ENCODE results near the gene CISD3.
"Not testable (repeated sequence)": the region's sequence is repeated elsewhere in the genome, so short reads cannot be mapped to it uniquely, and the experiment has no call there.

CISD3 gene

GRCh38 chr17:38715216-38715943 is 14.8 kb upstream of the CISD3 start:
- DNase-seq (no peak), ATAC-seq (no peak)
- no peaks in the 10 kb centered on the region for H3K9me3 Mint-ChIP-seq
- peak overlapping the region; percentile 30 to 53 for H3K4me3 Mint-ChIP-seq
- no peaks in the 10 kb centered on the region for H3K27me3 Mint-ChIP-seq
- peak overlapping the region; percentile 21 to 93 for H3K27ac Mint-ChIP-seq
- H3K4me1 Mint-ChIP-seq: peaks cover 78% of the 10 kb centered on the region

- Mint-ChIP-seq H3K4me3 (no peak overlapping the region), H3K4me1 (peaks cover 78% of the 10 kb centered on the region), H3K27me3 (no peaks in the 10 kb centered on the region), H3K9me3 (no peaks in the 10 kb centered on the region), H3K27ac (no peak overlapping the region)
- ATAC-seq (no peak), DNase-seq (no peak)
Observed at GRCh38 chr17:38716368-38717005, 13.7 kb upstream of the CISD3 start.

- no peak overlapping the region for H3K4me3 Mint-ChIP-seq
- H3K9me3 Mint-ChIP-seq: no peaks in the 10 kb centered on the region
- ATAC-seq (no peak), DNase-seq (no peak)
- H3K27me3 Mint-ChIP-seq: no peaks in the 10 kb centered on the region
- peaks cover 72% of the 10 kb centered on the region for H3K4me1 Mint-ChIP-seq
- H3K27ac Mint-ChIP-seq: peak overlapping the region in 1 of 2 donors; percentile 44
Observed at GRCh38 chr17:38717139-38717745, 12.9 kb upstream of the CISD3 start.

- no peak overlapping the region for H3K27ac Mint-ChIP-seq
- H3K4me1 Mint-ChIP-seq: peaks cover 72% of the 10 kb centered on the region
- DNase-seq: no peak
- no peaks in the 10 kb centered on the region for H3K9me3 Mint-ChIP-seq
- H3K4me3 Mint-ChIP-seq: no peak overlapping the region
- no peak for ATAC-seq
- H3K27me3 Mint-ChIP-seq: no peaks in the 10 kb centered on the region
Observed at GRCh38 chr17:38719289-38719942, 10.7 kb upstream of the CISD3 start.

- H3K27me3 Mint-ChIP-seq: no peaks in the 10 kb centered on the region
- no peak overlapping the region for H3K4me3 Mint-ChIP-seq
- DNase-seq (no peak), ATAC-seq (peak; percentile 3)
- H3K27ac Mint-ChIP-seq: no peak overlapping the region
- no peaks in the 10 kb centered on the region for H3K9me3 Mint-ChIP-seq
- peaks cover 72% of the 10 kb centered on the region for H3K4me1 Mint-ChIP-seq
Observed at GRCh38 chr17:38719943-38720641, 10.0 kb upstream of the CISD3 start.

GRCh38 chr17:38720941-38721340 is 9.2 kb upstream of the CISD3 start:
- Mint-ChIP-seq H3K27ac (no peak overlapping the region), H3K27me3 (no peaks in the 10 kb centered on the region), H3K4me1 (peaks cover 72% of the 10 kb centered on the region), H3K4me3 (no peak overlapping the region), H3K9me3 (no peaks in the 10 kb centered on the region)
- DNase-seq (no peak), ATAC-seq (no peak)

GRCh38 chr17:38721802-38722201 is 8.3 kb upstream of the CISD3 start:
- DNase-seq: no peak
- Mint-ChIP-seq H3K9me3 (no peaks in the 10 kb centered on the region), H3K4me3 (no peak overlapping the region), H3K27me3 (no peaks in the 10 kb centered on the region), H3K27ac (no peak overlapping the region), H3K4me1 (peaks cover 78% of the 10 kb centered on the region)
- peak; percentile 36 for ATAC-seq

- no peak for ATAC-seq
- no peaks in the 10 kb centered on the region for H3K27me3 Mint-ChIP-seq
- H3K4me1 Mint-ChIP-seq: peaks cover 86% of the 10 kb centered on the region
- H3K9me3 Mint-ChIP-seq: peaks cover 6 to 8% of the 10 kb centered on the region in 2 donors
- no peak overlapping the region for H3K4me3 Mint-ChIP-seq
- H3K27ac Mint-ChIP-seq: no peak overlapping the region
- no peak for DNase-seq
Observed at GRCh38 chr17:38724337-38724988, 5.7 kb upstream of the CISD3 start.

GRCh38 chr17:38725066-38725465 is 5.1 kb upstream of the CISD3 start:
- Mint-ChIP-seq H3K4me3 (no peak overlapping the region), H3K27me3 (no peaks in the 10 kb centered on the region), H3K4me1 (peaks cover 85% of the 10 kb centered on the region), H3K27ac (no peak overlapping the region), H3K9me3 (peaks cover 6 to 8% of the 10 kb centered on the region in 2 donors)
- DNase-seq: no peak
- no peak for ATAC-seq

- not testable (repeated sequence) for H3K27ac Mint-ChIP-seq, DNase-seq, ATAC-seq, H3K9me3 Mint-ChIP-seq, H3K27me3 Mint-ChIP-seq
- peaks cover 81% of the 10 kb centered on the region for H3K4me1 Mint-ChIP-seq
- peak overlapping the region in 1 of 2 donors; percentile 55 for H3K4me3 Mint-ChIP-seq
Observed at GRCh38 chr17:38726145-38726544, 4.0 kb upstream of the CISD3 start.

- H3K27ac Mint-ChIP-seq: peak overlapping the region; percentile 92 to 94
- DNase-seq: peak; percentile 75 to 82
- peak; percentile 62 for ATAC-seq
Observed at GRCh38 chr17:38727736-38728135, 2.4 kb upstream of the CISD3 start.

GRCh38 chr17:38728290-38728831 is 1.8 kb upstream of the CISD3 start:
- peak; percentile 52 to 54 for DNase-seq
- Mint-ChIP-seq H3K4me1 (peaks cover 89% of the 10 kb centered on the region), H3K4me3 (peak overlapping the region; percentile 82 to 87), H3K27ac (peak overlapping the region; percentile 92 to 94), H3K9me3 (peaks cover 6 to 8% of the 10 kb centered on the region in 2 donors), H3K27me3 (no peaks in the 10 kb centered on the region)
- ATAC-seq: peak; percentile 40

More at GRCh38 chr17:38727736-38728135, 2.4 kb upstream of the CISD3 start:
- H3K27me3 Mint-ChIP-seq: no peaks in the 10 kb centered on the region
- H3K9me3 Mint-ChIP-seq: peaks cover 6 to 8% of the 10 kb centered on the region in 2 donors
- H3K4me3 Mint-ChIP-seq: peak overlapping the region; percentile 82 to 87
- H3K4me1 Mint-ChIP-seq: peaks cover 89% of the 10 kb centered on the region

GRCh38 chr17:38729368-38729885 is 714 bp upstream of the CISD3 start:
- no peak for ATAC-seq
- no peaks in the 10 kb centered on the region for H3K27me3 Mint-ChIP-seq
- H3K4me3 Mint-ChIP-seq: peak overlapping the region; percentile 79 to 82
- peak overlapping the region in 1 of 2 donors; percentile 6 for H3K27ac Mint-ChIP-seq
- H3K4me1 Mint-ChIP-seq: peaks cover 93% of the 10 kb centered on the region
- no peak for DNase-seq
- H3K9me3 Mint-ChIP-seq: peaks cover 6 to 8% of the 10 kb centered on the region in 2 donors
